K562 (cell line): Measurements from ENCODE around the gene MRRF. TPM values are rescaled to one million over a fixed set of nuclear protein-coding genes. Genes with fewer than 3 reads are reported as not detected.
"Not testable (repeated sequence)": the region's sequence is repeated elsewhere in the genome, so short reads cannot be mapped to it uniquely, and the experiment has no call there.

Experiments used
- ATAC-seq: fragments of 200-7000 bp; cut with Tn5 transposase; 3 replicates; pipeline ENCODE4 v1.9.1; 2020; ENCODE audit warnings: moderate library complexity
- BruUV-seq: library from RNA; stranded (reverse); fragments of 400-500 nt; replicated peaks from 2 replicates; lab custom pipeline; 2021; lab: Mats Ljungman, UMichigan
- CTCF ChIA-PET: fragments of 300-600 bp; formaldehyde crosslinking; extraction: SDS; loops from one replicate; lab custom pipeline; 2021; ENCODE audit warnings: low intra/inter-chr PET ratio; lab: Yijun Ruan, JAX
- POLR2A ChIA-PET: fragments of 300-600, 350-650 bp; sonication (Branson Sonifier 250); formaldehyde crosslinking; extraction: SDS; loops from one replicate; lab custom pipeline; 2021; ENCODE audit warnings: antibody characterized with exemption, inconsistent platforms; lab: Yijun Ruan, JAX
- DNase-seq, 4 experiments: peaks; one replicate each; pipeline versions ENCODE4 v3.0.0 to v3.0.0-alpha.2; 2011 to 2018; ENCODE audit warnings: low spot score in 3 of 4, mixed read lengths in 3 of 4; ENCODE audit errors: extremely low read depth in 1 of 4
- FAIRE-seq: peaks from 2 replicates; lab custom pipeline; 2011; peaks lifted over from hg19 to GRCh38; lab: Jason Lieb, UNC
- H2AFZ ChIP-seq: 2 replicates; pipeline ENCODE4 v1.6.0; 2011; ENCODE audit warnings: low read depth, low read length, control low read depth, inconsistent platforms
- H3K27ac ChIP-seq: fragments of 200-600 bp; 3 replicates; pipeline ENCODE4 v1.8.0; 2011; ENCODE audit warnings: low read depth, mild to moderate bottlenecking, control low read depth, inconsistent platforms, low read length, moderate library complexity, mixed read lengths; ENCODE audit errors: extremely low read depth
- H3K27me3 ChIP-seq, 2 experiments: fragments of 300-600 bp in 1 of 2; 2 replicates in 1 of 2; 3 replicates in 1 of 2; pipeline versions ENCODE4 v1.6.0 to v1.8.0; 2011; ENCODE audit warnings: inconsistent platforms in 2 of 2, low read length in 2 of 2, mild to moderate bottlenecking in 1 of 2, mixed read lengths in 1 of 2, moderate library complexity in 1 of 2; ENCODE audit not compliant: control insufficient read depth in 2 of 2, insufficient read depth in 2 of 2
- H3K36me3 ChIP-seq: fragments of 300-600 bp; 3 replicates; pipeline ENCODE4 v1.8.0; 2011; ENCODE audit warnings: mild to moderate bottlenecking, low read length, inconsistent platforms; ENCODE audit not compliant: control insufficient read depth, insufficient read depth
- H3K4me1 ChIP-seq, 2 experiments: fragments of 200-600 bp in 1 of 2; replicated peaks in 1 of 2; 2 replicates in 1 of 2; 3 replicates in 1 of 2; pipeline versions ENCODE4 v1.5.1 to v1.8.0; 2011; ENCODE audit warnings: inconsistent platforms in 2 of 2, low read length in 2 of 2, mild to moderate bottlenecking in 1 of 2, mixed read lengths in 1 of 2, moderate library complexity in 1 of 2; ENCODE audit not compliant: control insufficient read depth in 2 of 2, insufficient read depth in 2 of 2
- H3K4me2 ChIP-seq: 2 replicates; pipeline ENCODE4 v1.6.1; 2011; ENCODE audit warnings: low read length, control low read depth, inconsistent platforms, mixed read lengths; ENCODE audit not compliant: insufficient read depth
- H3K4me3 ChIP-seq: fragments of 200-600 bp; sonication (generic), shearing (Covaris generic); 2 replicates; pipeline ENCODE4 v1.5.1; 2016; ENCODE audit warnings: control low read depth, inconsistent platforms
- H3K79me2 ChIP-seq: fragments of 200-600 bp; 3 replicates; pipeline ENCODE4 v1.8.0; 2011; ENCODE audit warnings: low read length, inconsistent platforms; ENCODE audit not compliant: control insufficient read depth, insufficient read depth
- H3K9ac ChIP-seq, 2 experiments: 2 replicates each; pipeline versions ENCODE4 v1.6.0 to v1.6.1; 2011; ENCODE audit warnings: low read depth in 2 of 2, low read length in 2 of 2, control low read depth in 1 of 2, inconsistent platforms in 1 of 2, mild to moderate bottlenecking in 1 of 2, mixed read lengths in 1 of 2; ENCODE audit not compliant: insufficient read depth in 1 of 2
- H3K9me1 ChIP-seq: one replicate; pipeline ENCODE4 v1.6.0; 2011; ENCODE audit warnings: inconsistent platforms, mild to moderate bottlenecking, low read length, moderate library complexity; ENCODE audit not compliant: control insufficient read depth, insufficient read depth
- H3K9me3 ChIP-seq: replicated peaks from 2 replicates; pipeline ENCODE4 v1.5.1; 2011; ENCODE audit warnings: low read depth, low read length, inconsistent platforms; ENCODE audit not compliant: control insufficient read depth, insufficient read depth
- H4K20me1 ChIP-seq: replicated peaks from 2 replicates; pipeline ENCODE4 v1.6.1; 2011; ENCODE audit warnings: low read length, inconsistent platforms, mixed read lengths; ENCODE audit not compliant: control insufficient read depth, insufficient read depth
- BDP1 ChIP-seq: IDR thresholded peaks from 3 replicates; pipeline ENCODE4 v1.6.1; 2011; ENCODE audit not compliant: insufficient read length, insufficient read depth
- BMI1 ChIP-seq: fragments of 150-350 bp; IDR thresholded peaks from 2 replicates; pipeline ENCODE4 v1.6.1; 2014; ENCODE audit warnings: low read length
- FOXM1 ChIP-seq, 2 experiments: fragments of 450-650 bp in 1 of 2; sonication (generic) in 1 of 2; formaldehyde crosslinking in 1 of 2; IDR thresholded peaks; 2 replicates each; pipeline versions ENCODE4 v1.6.1 to v1.9.0; 2017 to 2022; ENCODE audit warnings: low read depth in 2 of 2, mild to moderate bottlenecking in 2 of 2, missing genetic modification reagents in 1 of 2, moderate library complexity in 1 of 2
- GABPA ChIP-seq: fragments of 200-800 bp; sonication (Bioruptor generic); conservative IDR thresholded peaks from 2 replicates; pipeline ENCODE4 v1.6.1; 2016; ENCODE audit warnings: low read depth, missing genetic modification characterization, missing compliant biosample characterization
- MCM5 ChIP-seq: fragments of 450-650 bp; IDR thresholded peaks from 2 replicates; pipeline ENCODE4 v1.6.1; 2016; ENCODE audit warnings: low read depth
- NEUROD1 ChIP-seq: fragments of 150-350 bp; IDR thresholded peaks from 2 replicates; pipeline ENCODE4 v1.6.1; 2014; ENCODE audit warnings: borderline replicate concordance, low read length, low read depth; ENCODE audit not compliant: partially characterized antibody
- POLR2B ChIP-seq: fragments of 450-650 bp; IDR thresholded peaks from 2 replicates; pipeline ENCODE4 v1.6.1; 2018; ENCODE audit warnings: low read depth; ENCODE audit not compliant: partially characterized antibody
- SAFB2 ChIP-seq: fragments of 200-400 bp; formaldehyde crosslinking; IDR thresholded peaks from 2 replicates; pipeline ENCODE4 v1.6.1; 2018; ENCODE audit warnings: borderline replicate concordance, low read length, low read depth, moderate library complexity; ENCODE audit not compliant: severe bottlenecking
- SRSF7 ChIP-seq: fragments of 200-400 bp; formaldehyde crosslinking; optimal IDR thresholded peaks from 2 replicates; pipeline ENCODE3; 2017; ENCODE audit warnings: mild to moderate bottlenecking, low read depth, low read length
- STAT5A ChIP-seq: IDR thresholded peaks from 2 replicates; pipeline ENCODE4 v1.6.1; 2012; ENCODE audit warnings: low read length, inconsistent platforms, borderline replicate concordance
- SUPT5H ChIP-seq: fragments of 450-650 bp; IDR thresholded peaks from 2 replicates; pipeline ENCODE4 v1.6.1; 2016
- XRCC5 ChIP-seq: fragments of 200-400 bp; formaldehyde crosslinking; IDR thresholded peaks from 2 replicates; pipeline ENCODE4 v1.6.1; 2017; ENCODE audit warnings: low read depth, mild to moderate bottlenecking, low read length
- ZNF165 ChIP-seq: fragments of 250-450 bp; sonication (Bioruptor Pico); IDR thresholded peaks from 2 replicates; pipeline ENCODE4 v1.4.0; 2020; ENCODE audit warnings: borderline replicate concordance
- ZNF174 ChIP-seq: fragments of 250-450 bp; sonication (Bioruptor Pico); IDR thresholded peaks from 2 replicates; pipeline ENCODE4 v1.4.0; 2020; ENCODE audit warnings: mild to moderate bottlenecking
- ZNF551 ChIP-seq: fragments of 250-450 bp; sonication (Bioruptor Pico); IDR thresholded peaks from 2 replicates; pipeline ENCODE4 v1.5.0; 2021; ENCODE audit warnings: mild to moderate bottlenecking, moderate library complexity
- WGBS: fragments of 100-300 bp; shearing (Covaris generic); methylation state at CpG from one replicate; pipeline ENCODE4 v1.1.6; 2016; ENCODE audit warnings: low coverage, mixed read lengths; ENCODE audit not compliant: insufficient coverage; ENCODE audit errors: missing lambda C conversion rate; 5-methylcytosine and 5-hydroxymethylcytosine counted together
- in situ Hi-C: fragments of 300-500 bp; cut with MboI; formaldehyde crosslinking; loops from 4 replicates; pipeline ENCODE4 v1.15.0; 2018; ENCODE audit warnings: inconsistent platforms, mixed read lengths
- intact Hi-C: fragments of 100-400 bp; cut with micrococcal nuclease; formaldehyde crosslinking; loops from 2 replicates; pipeline ENCODE4 v1.14.2; 2022
- polyA plus RNA-seq, 8 experiments: library from polyadenylated mRNA; depleted of rRNA in 4 of 8; stranded (reverse) in 5 of 8; unstranded in 3 of 8; fragments of >200 nt; fragmentation: Nextera tagmentation in 2 of 8; fragmentation: Illumina TruSeq in 1 of 8; extraction: Ambion mirVana in 2 of 8; extraction: Trizol in 1 of 8; gene quantifications; 2 replicates each; pipeline versions ENCODE4 v1.2.1 to v1.2.3, GENCODE V29; 2011 to 2014; ENCODE audit warnings: inconsistent platforms in 1 of 8, missing spikeins in 1 of 8
- total RNA-seq, 7 experiments: library from RNA; depleted of rRNA in 6 of 7; stranded (reverse); fragments of >200 nt in 6 of 7; fragmentation: Illumina TruSeq in 2 of 7; extraction: Trizol in 2 of 7; gene quantifications; 2 replicates each; pipeline versions ENCODE4 v1.2.1 to v1.2.3, GENCODE V29; 2011 to 2021; ENCODE audit warnings: low replicate concordance in 1 of 7
- TF ChIP-seq, protein P1 (sequence below): sonication (generic); formaldehyde crosslinking; IDR thresholded peaks from 2 replicates; pipeline ENCODE4 v1.8.0; 2022; ENCODE audit warnings: mild to moderate bottlenecking, missing genetic modification reagents

Gene MRRF
- total and polyA plus RNA-seq, 9 of the 15 experiments (the other 6 are each of a cell fraction or from before 2014, with no cell fraction given) = 55.0 to 105 (median 81.2) TPM

DNA sequence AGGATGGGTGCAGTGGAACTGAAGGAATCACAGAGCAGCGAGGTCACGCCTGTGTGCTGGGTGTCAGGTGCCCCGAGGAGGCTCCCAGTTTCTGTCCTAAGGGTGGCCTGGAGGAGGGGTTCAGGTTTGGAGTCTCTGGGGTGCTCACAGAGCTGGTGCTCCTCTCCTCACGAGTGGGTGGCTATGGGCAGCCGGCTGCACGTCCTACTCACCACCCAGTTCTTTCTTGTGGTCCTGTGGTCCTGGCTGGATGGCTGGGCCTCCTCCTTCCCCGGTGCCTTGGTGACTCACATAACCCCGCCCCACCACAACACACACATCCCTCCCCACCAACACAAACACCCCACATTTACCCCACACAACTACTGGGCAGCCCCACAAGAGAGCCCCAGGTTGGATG, 96.2 kb downstream of the MRRF start:
- no peak overlapping the region for H3K9ac ChIP-seq
- H3K79me2 ChIP-seq = no peaks in the 10 kb centered on the region
- no peaks in the 10 kb centered on the region for H3K36me3 ChIP-seq
- no peak overlapping the region for H3K4me2 ChIP-seq
- H3K9me1 ChIP-seq = no peaks in the 10 kb centered on the region
- POLR2A ChIA-PET = interaction anchor here (0.6 kb wide), 1 partner anchor 207 kb away, joined by 3 read pairs; no protein-coding TSS in a partner anchor
- H3K4me1 ChIP-seq = peaks cover 0 to 3% of the 10 kb centered on the region in 2 experiments; a peak in 1 of 5 replicates
- CTCF ChIA-PET = no interaction called here
- H3K27me3 ChIP-seq = peaks cover 2 to 12% of the 10 kb centered on the region in 2 experiments; a peak in 2 of 5 replicates
- intact Hi-C loops = no loop called here
- 8% methylated on average over 4 of the region's 8 CpGs for WGBS
- BruUV-seq = no TSS peak
- no peaks in the 10 kb centered on the region for H4K20me1 ChIP-seq
- DNase-seq (no peak), FAIRE-seq (no peak), ATAC-seq (no peak)
- TF ChIP-seq XRCC5 = no peak
- no peak for TF ChIP-seq FOXM1 (IDR thresholded peaks at IDR 0.05; ENCODE audit: low read depth)
- TF ChIP-seq FOXM1 (CRISPR knock-in tag; IDR thresholded peaks at IDR 0.05; ENCODE audit: low read depth) = no peak
- TF ChIP-seq ZNF551 = no peak
- TF ChIP-seq ZNF165 (CRISPR knock-in tag) = no peak
- no peak for TF ChIP-seq ZNF174 (CRISPR knock-in tag)
- no peak for TF ChIP-seq POLR2B
- no peak for TF ChIP-seq SUPT5H
- TF ChIP-seq MCM5 = no peak
- TF ChIP-seq BDP1 = no peak
- TF ChIP-seq, protein P1, sequence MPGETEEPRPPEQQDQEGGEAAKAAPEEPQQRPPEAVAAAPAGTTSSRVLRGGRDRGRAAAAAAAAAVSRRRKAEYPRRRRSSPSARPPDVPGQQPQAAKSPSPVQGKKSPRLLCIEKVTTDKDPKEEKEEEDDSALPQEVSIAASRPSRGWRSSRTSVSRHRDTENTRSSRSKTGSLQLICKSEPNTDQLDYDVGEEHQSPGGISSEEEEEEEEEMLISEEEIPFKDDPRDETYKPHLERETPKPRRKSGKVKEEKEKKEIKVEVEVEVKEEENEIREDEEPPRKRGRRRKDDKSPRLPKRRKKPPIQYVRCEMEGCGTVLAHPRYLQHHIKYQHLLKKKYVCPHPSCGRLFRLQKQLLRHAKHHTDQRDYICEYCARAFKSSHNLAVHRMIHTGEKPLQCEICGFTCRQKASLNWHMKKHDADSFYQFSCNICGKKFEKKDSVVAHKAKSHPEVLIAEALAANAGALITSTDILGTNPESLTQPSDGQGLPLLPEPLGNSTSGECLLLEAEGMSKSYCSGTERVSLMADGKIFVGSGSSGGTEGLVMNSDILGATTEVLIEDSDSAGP (CRISPR knock-in tag) = no peak
- TF ChIP-seq NEUROD1 = no peak
- TF ChIP-seq STAT5A = no peak
- no peak for TF ChIP-seq SRSF7
- TF ChIP-seq GABPA (tag) = no peak
- no peak for TF ChIP-seq BMI1
- no peak for TF ChIP-seq SAFB2
- no peak overlapping the region for H3K27ac ChIP-seq
- in situ Hi-C loops = loop anchor here (5.0 kb wide), 1 partner anchor 446 kb away; no protein-coding TSS in a partner anchor
- no peak overlapping the region for H2AFZ ChIP-seq
- no peaks in the 10 kb centered on the region for H3K9me3 ChIP-seq
- no peak overlapping the region for H3K4me3 ChIP-seq

DNA sequence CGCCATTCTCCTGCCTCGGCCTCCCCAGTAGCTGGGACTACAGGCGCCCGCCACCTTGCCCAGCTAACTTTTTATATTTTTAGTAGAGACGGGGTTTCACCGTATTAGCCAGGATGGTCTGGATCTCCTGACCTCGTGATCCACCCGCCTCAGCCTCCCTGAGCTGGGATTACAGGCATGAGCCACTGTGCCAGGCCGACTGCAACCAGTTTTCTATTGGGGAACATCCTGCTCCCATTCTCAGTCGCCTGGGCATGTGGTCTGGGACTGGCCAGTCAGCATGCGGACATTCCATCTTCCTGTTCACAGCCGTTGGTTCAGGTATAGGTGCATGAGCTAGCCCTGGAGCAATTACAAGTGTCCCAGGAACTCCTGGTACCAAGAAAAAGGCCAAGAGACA, 98.4 kb downstream of the MRRF start:
- WGBS = 20% methylated on average over 10 of the region's 12 CpGs
- in situ Hi-C loops = loop anchor here (5.0 kb wide), 1 partner anchor 444 kb away; no protein-coding TSS in a partner anchor
- H3K9me1 ChIP-seq, H2AFZ ChIP-seq, H3K9ac ChIP-seq, ATAC-seq, H3K4me1 ChIP-seq, H3K79me2 ChIP-seq, H3K27ac ChIP-seq, CTCF ChIA-PET, DNase-seq, H3K4me3 ChIP-seq, H3K36me3 ChIP-seq, FAIRE-seq, intact Hi-C loops, H4K20me1 ChIP-seq, BruUV-seq, H3K9me3 ChIP-seq, H3K4me2 ChIP-seq: not testable (repeated sequence)
- POLR2A ChIA-PET = interaction anchor here (0.6 to 1.9 kb wide), 3 partner anchors 9 to 101 kb away, joined by 3 to 5 read pairs (median 4); no protein-coding TSS in a partner anchor
- H3K27me3 ChIP-seq = peaks cover 2 to 16% of the 10 kb centered on the region in 2 experiments; a peak in 2 of 5 replicates
